ENCODE measurements around the gene HBP1.

DNA sequence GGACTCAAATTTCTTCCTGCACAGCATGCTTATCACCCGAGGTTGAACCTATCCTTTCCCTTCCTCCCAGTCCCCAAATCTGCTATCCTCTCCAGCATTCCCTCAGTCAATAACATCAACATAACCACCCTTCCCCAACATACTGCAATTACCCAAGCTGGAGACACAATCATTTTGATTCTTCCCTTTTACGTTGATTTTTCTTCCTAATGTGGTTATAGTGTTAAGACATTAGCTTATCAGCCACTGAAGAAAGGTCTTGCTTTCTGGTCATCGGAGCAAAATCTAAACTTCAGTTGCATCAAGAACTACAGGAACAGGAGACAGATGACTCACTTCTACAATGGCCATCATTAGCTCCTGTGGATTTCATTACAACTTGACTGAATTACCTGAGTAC lies 3.5 kb upstream of the HBP1 start:
- TF ChIP-seq, protein P1, sequence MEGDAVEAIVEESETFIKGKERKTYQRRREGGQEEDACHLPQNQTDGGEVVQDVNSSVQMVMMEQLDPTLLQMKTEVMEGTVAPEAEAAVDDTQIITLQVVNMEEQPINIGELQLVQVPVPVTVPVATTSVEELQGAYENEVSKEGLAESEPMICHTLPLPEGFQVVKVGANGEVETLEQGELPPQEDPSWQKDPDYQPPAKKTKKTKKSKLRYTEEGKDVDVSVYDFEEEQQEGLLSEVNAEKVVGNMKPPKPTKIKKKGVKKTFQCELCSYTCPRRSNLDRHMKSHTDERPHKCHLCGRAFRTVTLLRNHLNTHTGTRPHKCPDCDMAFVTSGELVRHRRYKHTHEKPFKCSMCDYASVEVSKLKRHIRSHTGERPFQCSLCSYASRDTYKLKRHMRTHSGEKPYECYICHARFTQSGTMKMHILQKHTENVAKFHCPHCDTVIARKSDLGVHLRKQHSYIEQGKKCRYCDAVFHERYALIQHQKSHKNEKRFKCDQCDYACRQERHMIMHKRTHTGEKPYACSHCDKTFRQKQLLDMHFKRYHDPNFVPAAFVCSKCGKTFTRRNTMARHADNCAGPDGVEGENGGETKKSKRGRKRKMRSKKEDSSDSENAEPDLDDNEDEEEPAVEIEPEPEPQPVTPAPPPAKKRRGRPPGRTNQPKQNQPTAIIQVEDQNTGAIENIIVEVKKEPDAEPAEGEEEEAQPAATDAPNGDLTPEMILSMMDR (IDR thresholded peaks at IDR 0.05 in 8 of 11, conservative IDR thresholded peaks at IDR 0.05 in 3 of 11): no peak
- TF ChIP-seq POLR2A (IDR thresholded peaks at IDR 0.05): no peak

Data from spleen (tissue), 7 donors.